Cardiac atrium fibroblast (primary cell): ENCODE data around the gene HRH2. TPM values are rescaled to one million over a fixed set of nuclear protein-coding genes. Genes with fewer than 3 reads are reported as not detected.

Source experiments
- total RNA-seq: library from RNA; depleted of rRNA; stranded (reverse); fragments of >200 nt; gene quantifications from 2 replicates; pipeline ENCODE4 v1.2.3, GENCODE V29; 2015

Gene HRH2
- total RNA-seq: 0.32 TPM in 1 of 2 replicates, not detected in the other

GRCh38 chr5:175657593-175658271 lies at the start of gene HRH2:
Gene HRH2 (plus strand): TSS chr5:175658071. CDS start chr5:175683234, 25,163 bp downstream.

Other genes starting within 250 kb of the HRH2 start
- not detected in 2 replicates for gene DRD1, start 213.9 kb upstream of the HRH2 start, total RNA-seq
- gene SFXN1, start 179.5 kb upstream of the HRH2 start, total RNA-seq: 53.8 and 93.2 TPM in 2 replicates
- not detected in 2 replicates for gene CPLX2, start 213.5 kb downstream of the HRH2 start, total RNA-seq